GM19025 (cell line): ENCODE measurements around the gene FBRSL1.

Experiments
- ATAC-seq: cut with Tn5 transposase; IDR thresholded peaks from one replicate; pipeline ENCODE4 v1.9.1; 2021; ENCODE audit warnings: mild to moderate bottlenecking, low read depth, moderate library complexity; ENCODE audit not compliant: unreplicated experiment

FBRSL1 gene

GRCh38 chr12:132494294-132495164 is 4.6 kb downstream of the FBRSL1 start:
- no peak for ATAC-seq

- ATAC-seq, result no peak
Measured at GRCh38 chr12:132495165-132495544, 5.2 kb downstream of the FBRSL1 start.

- no peak for ATAC-seq
Measured at GRCh38 chr12:132495629-132496357, 5.8 kb downstream of the FBRSL1 start.

- ATAC-seq, result no peak
Measured at GRCh38 chr12:132496358-132496669, 6.4 kb downstream of the FBRSL1 start.

- no peak for ATAC-seq
Measured at GRCh38 chr12:132496710-132497109, 6.8 kb downstream of the FBRSL1 start.

- ATAC-seq, result no peak
Measured at GRCh38 chr12:132497514-132498405, 7.8 kb downstream of the FBRSL1 start.

- ATAC-seq, result no peak
Measured at GRCh38 chr12:132498931-132499330, 9.0 kb downstream of the FBRSL1 start.

GRCh38 chr12:132500142-132500855 is 10.3 kb downstream of the FBRSL1 start:
- ATAC-seq, result no peak

GRCh38 chr12:132500856-132501180 is 10.9 kb downstream of the FBRSL1 start:
- ATAC-seq, result no peak

GRCh38 chr12:132501204-132501940 is 11.4 kb downstream of the FBRSL1 start:
- no peak for ATAC-seq

- no peak for ATAC-seq
Measured at GRCh38 chr12:132502149-132502881, 12.4 kb downstream of the FBRSL1 start.

GRCh38 chr12:132502882-132503193 is 12.9 kb downstream of the FBRSL1 start:
- ATAC-seq, result no peak

GRCh38 chr12:132503618-132504204 is 13.8 kb downstream of the FBRSL1 start:
- no peak for ATAC-seq

- ATAC-seq, result no peak
Measured at GRCh38 chr12:132505105-132505851, 15.3 kb downstream of the FBRSL1 start.

- ATAC-seq, result no peak
Measured at GRCh38 chr12:132505852-132506219, 15.9 kb downstream of the FBRSL1 start.

- ATAC-seq, result no peak
Measured at GRCh38 chr12:132506328-132507160, 16.6 kb downstream of the FBRSL1 start.

GRCh38 chr12:132507161-132507538 is 17.2 kb downstream of the FBRSL1 start:
- ATAC-seq, result no peak
